ENCODE measurements around the gene SEC23A.
"Not testable (repeated sequence)": the region's sequence is repeated elsewhere in the genome, so short reads cannot be mapped to it uniquely, and the experiment has no call there.

SEC23A gene

GRCh38 chr14:39091716-39092115, 11.3 kb downstream of the SEC23A start:
- DNase-seq (ENCODE audit: low read depth): no peak

DNA sequence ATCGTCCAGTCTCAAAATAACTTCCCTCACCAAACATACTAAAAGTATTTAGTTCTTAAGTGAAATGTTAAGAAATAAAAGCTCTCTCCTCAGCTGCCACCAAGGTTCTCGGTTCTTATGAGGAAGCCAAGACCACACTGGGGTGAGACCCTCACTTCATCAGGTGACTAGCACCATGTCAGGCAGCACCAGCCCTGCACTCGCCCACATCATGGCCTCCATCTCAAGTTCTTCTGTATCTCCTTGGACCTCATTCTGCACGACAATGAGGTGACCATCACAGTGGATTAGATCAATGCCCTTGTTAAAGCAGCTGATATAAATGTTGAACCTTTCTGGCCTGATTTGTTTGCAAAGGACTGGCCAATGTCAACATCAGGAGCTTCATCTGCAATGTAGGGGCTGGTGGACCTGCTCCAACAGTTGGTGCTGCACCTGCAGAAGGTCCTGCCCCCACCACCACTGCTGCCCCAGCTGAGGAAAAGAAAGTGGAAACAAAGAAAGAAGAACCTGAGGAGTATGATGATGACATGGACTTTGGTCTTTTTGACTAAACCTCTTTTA, 12.4 kb downstream of the SEC23A start:
- no peak for DNase-seq (ENCODE audit: low read depth)

DNA sequence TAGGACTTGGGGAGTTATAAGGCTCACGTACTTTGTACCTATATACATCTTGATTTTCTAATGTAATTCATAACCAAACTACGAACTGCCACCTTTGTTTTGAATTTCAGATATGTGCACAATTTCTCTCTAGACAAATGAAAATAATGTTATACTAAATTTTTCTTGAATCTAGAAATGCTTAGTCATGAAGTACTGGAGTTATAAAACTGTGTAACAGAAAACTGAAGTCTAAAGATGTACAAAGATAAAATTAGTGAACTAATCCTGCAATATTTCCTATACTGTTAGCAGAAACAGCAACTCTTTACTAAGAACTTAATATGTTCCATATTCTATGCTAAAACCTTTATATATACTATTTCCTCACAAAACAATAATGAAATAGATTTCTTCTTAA, 15.5 kb downstream of the SEC23A start:
- no peak for DNase-seq (ENCODE audit: low read depth)

DNA sequence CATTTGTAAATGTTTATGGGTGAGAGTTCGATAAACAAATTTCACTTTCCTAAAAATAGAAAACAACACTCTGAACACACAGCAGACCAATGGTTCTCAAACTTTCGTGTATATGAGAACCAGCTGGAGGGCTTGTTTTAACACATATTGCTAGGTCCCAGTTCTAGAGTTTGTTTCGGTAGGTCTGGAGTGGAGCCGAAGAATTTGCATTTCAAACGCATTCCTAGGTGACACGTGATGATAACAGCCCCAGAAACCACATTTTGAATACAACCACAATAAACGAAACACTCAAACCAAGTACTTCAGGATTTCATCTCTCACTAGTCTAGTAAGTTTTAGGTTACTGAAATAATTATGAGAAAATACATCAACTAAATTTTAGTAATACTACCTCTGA, 17.1 kb downstream of the SEC23A start:
- DNase-seq (ENCODE audit: low read depth): no peak

DNA sequence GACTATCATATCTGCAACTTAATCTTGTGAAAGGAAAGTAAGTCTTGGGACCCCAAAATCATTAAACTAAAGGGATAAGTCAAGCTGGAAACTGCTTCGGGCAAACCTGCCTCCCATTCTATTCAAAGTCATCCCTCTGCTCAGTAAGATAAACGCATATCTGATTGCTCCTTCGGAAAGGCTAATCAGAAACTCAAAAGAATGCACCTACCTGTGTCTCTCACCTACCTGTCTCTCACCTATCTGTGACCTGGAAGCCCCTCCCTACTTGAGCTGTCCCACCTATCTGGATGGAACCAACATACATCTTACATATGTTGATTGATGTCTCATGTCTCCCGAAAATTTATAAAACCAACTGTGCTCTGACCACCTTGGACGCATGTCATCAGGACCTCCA, 19.9 kb downstream of the SEC23A start:
- no peak for DNase-seq (ENCODE audit: low read depth)

DNA sequence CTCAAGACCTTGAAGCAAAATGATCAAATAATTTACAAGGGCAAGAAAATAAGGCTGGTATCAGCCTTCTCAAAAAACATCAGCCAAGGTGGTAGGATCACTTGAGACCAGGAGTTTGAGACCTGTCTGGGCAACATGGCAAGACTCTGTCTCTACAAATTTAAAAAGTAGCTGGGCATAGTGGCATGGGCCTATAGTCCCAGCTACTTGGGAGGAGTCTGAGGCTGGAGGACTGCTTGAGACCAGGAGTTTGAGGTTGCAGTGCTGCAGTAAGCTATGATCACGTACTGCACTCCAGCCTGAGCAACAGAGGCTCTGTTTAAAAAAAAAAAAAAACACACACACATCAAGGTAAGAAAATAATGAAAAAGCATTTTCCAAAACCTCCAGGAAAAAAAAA, 22.1 kb downstream of the SEC23A start:
- DNase-seq (ENCODE audit: low read depth): no peak

GRCh38 chr14:39071096-39071495, 31.9 kb downstream of the SEC23A start:
- DNase-seq (ENCODE audit: low read depth): no peak

- DNase-seq (ENCODE audit: low read depth): no peak
Measured at GRCh38 chr14:39069923-39070322, 33.1 kb downstream of the SEC23A start.

DNA sequence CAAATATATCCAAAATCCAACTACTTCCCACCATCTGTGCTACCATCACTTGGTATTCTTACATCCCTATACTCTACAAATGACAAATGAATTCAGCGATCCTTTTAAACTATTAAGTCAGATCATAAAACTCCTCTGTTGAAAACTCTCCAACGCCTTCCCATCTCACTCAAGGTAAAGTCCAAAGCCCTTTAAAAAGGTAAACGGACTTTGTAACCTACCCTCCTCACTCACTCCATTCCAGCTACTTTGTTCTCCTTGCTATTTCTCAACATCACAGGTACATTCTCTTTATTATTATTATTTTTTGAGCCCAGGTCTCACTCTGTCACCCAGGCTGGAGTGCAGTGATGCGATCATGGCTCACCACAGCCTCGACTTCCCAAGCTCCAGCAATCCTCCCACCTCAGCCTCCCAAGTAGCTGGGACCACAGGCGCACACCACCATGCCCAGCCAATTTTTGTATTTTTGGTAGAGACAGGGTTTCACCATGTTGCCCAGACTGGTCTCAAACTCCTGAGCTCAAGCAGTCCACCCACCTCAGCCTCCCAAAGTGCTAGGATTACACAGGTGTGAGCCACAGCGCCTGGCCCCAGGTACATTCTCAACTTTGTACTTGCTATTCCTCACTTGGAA, 33.7 kb downstream of the SEC23A start:
- not testable (repeated sequence) for DNase-seq (ENCODE audit: low read depth)

DNA sequence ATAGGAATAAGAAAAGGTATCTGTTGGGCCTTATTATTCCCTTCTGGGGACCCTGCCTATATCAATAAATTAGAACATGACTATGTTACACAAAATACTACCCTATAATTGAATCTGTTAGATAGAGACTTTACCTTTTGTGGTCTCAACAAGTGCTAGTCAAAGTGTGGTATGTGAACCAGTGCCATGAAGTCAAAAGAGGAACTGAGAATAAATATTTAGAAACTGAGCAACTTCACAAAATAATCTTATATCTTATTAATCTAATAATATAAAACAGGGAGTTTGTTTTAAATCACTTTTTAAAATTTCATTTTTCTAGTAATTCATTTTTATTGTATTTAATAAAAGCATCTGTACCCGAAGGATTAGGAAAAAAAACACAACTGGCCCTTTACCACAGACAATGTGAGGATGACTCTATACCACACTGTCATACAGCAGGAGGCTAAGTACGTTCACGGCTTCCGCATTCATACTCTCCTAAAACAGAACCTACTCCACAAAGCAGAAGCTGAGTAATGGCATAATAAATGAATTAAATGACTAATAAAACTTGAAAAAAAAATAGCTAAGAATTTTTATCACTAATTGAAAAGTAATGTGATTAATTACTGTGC, 42.1 kb downstream of the SEC23A start:
- no peak for DNase-seq (ENCODE audit: low read depth)

- DNase-seq (ENCODE audit: low read depth): no peak
Measured at GRCh38 chr14:39055786-39056474, 47.1 kb downstream of the SEC23A start.

- DNase-seq (ENCODE audit: low read depth): not testable (repeated sequence)
Measured at GRCh38 chr14:39052869-39053454, 50.1 kb downstream of the SEC23A start.

DNA sequence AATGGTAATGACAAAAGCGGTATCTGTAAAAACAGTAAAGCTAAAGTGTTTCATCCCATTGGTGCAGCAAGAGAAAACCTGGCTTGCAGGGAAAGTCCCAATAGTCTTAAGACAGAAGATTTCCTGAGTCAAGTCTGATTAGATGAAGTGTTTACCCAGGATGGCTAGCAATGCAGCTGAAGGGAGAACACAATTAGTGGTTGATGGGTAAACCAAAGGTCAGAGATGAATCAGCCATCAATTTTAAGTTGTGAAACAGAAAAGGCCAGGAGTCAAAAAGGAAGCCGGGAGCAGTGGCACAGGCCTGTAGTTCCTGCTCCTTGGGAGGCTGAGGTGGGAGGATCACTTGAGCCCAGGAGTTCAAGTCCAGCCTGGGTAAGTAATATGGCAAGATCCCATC, 52.6 kb downstream of the SEC23A start:
- DNase-seq (ENCODE audit: low read depth): no peak

DNA sequence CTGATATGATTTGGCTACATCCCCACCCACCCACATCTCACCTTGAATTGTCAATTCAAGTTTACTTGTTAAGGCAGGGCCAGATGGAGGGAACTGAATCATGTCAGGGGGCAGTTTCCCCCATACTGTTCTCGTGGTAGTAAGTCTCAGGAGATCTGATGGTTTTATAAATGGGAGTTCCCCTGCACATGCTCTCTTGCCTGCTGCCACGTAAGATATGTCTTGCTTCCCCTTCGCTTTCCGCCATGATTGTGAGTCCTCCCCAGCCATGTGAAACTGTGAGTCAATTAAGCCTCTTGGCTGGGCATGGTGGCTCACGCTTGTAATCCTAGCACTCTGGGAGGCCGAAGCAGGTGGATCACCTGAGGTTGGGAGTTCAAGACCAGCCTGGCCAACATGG, 57.1 kb downstream of the SEC23A start:
- not testable (repeated sequence) for DNase-seq (ENCODE audit: low read depth)

DNA sequence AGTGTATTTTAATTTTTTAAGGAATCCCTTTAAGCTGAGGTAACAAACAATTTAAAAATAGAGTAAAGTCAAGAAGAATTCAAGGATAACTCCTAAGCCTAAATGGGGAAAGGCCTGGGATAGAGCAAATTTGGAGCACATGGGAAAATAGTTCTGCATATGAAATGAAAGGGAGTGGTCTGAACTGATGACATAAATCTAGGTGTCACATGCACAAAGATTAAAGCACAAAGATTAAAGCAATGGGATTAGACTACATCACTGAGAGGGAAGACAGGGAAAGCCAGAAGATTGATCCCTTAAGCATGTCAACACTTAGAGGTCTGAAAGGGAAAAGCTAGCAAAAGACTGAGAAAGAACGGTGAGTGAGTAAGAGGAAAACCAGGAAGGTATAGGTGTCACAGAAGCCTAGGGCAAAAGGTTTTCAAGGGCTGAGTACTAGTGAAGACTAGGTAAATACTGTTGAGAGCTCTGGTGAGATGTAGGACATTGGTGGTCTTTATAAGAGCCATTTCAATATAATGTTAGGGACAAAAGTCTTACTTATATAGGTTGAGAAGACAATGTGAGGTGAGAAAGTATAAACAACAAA, 59.6 kb downstream of the SEC23A start:
- no peak for DNase-seq (ENCODE audit: low read depth)

GRCh38 chr14:39040529-39040928, 62.5 kb downstream of the SEC23A start:
- DNase-seq (ENCODE audit: low read depth): no peak

DNA sequence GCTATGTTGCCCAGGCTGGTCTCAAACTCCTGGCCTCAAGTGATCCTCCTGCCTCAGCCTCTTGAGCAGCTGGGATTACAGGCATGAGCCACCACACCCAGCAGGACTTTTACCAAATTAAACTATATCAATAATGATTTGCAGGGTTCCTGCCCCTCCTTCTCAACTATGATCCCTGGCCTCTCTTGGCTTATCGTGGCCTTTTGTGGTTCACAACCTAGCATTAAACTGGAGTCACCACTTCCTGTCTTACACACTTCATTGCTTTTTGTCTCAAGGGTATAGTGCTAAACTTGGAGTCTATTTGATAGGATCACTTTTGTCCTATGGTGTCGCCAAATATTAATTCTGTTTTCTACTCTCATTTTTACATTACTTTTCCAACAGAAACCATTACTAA, 64.5 kb downstream of the SEC23A start:
- DNase-seq (ENCODE audit: low read depth): no peak

- no peak for DNase-seq (ENCODE audit: low read depth)
Measured at GRCh38 chr14:39036760-39037159, 66.3 kb downstream of the SEC23A start.

GRCh38 chr14:39035336-39035735, 67.7 kb downstream of the SEC23A start:
- DNase-seq (ENCODE audit: low read depth): no peak

- no peak for DNase-seq (ENCODE audit: low read depth)
Measured at GRCh38 chr14:39034481-39035296, 68.3 kb downstream of the SEC23A start.

GRCh38 chr14:39033371-39033770, 69.7 kb downstream of the SEC23A start:
- no peak for DNase-seq (ENCODE audit: low read depth)

GRCh38 chr14:39030209-39030608, 72.8 kb downstream of the SEC23A start:
- no peak for DNase-seq (ENCODE audit: low read depth)

All from activated T-cell treated with anti-CD3 and anti-CD28 coated beads for 1 hour (primary cell).